Erythroblast (primary cell): ENCODE data around the gene IL1R2.

ENCODE experiments used
- GATA1 ChIP-seq: IDR thresholded peaks from 2 replicates; pipeline ENCODE4 v1.6.1; 2011; ENCODE audit warnings: low read depth, mild to moderate bottlenecking, control low read depth, low read length, moderate library complexity
- POLR2A ChIP-seq: IDR thresholded peaks from 2 replicates; pipeline ENCODE4 v1.6.1; 2011; ENCODE audit warnings: mild to moderate bottlenecking, low read length

- TF ChIP-seq POLR2A (no peak), GATA1 (no peak)
Observed at GRCh38 chr2:102052365-102052764, 60.6 kb downstream of the IL1R2 start.
